ENCODE data around the gene RASA1. TPM values are rescaled to one million over a fixed set of nuclear protein-coding genes. Genes with fewer than 3 reads are reported as not detected.

Gene RASA1
- total and polyA plus RNA-seq, 2 donors = 21.8 to 29.6 TPM

GRCh38 chr5:87246061-87246460, 21.6 kb upstream of the RASA1 start:
- Histone ChIP-seq H3K9me3 (ENCODE audit: control insufficient read depth in 2 of 2, insufficient read depth in 1 of 2, low read length in 1 of 2) (peaks cover 0 to under 1% of the 10 kb centered on the region in 2 donors), H3K27me3 (ENCODE audit: control insufficient read depth in 2 of 2, insufficient read depth in 1 of 2, low read length in 1 of 2) (no peaks in the 10 kb centered on the region), H3K4me3 (ENCODE audit: low read length in 2 of 2) (no peak overlapping the region), H3K27ac (ENCODE audit: low read depth in 1 of 2, low read length in 1 of 2) (no peak overlapping the region), H3K36me3 (ENCODE audit: control insufficient read depth in 2 of 2, insufficient read depth in 2 of 2, low read length in 1 of 2) (no peaks in the 10 kb centered on the region), H3K4me1 (ENCODE audit: control insufficient read depth in 2 of 2, insufficient read depth in 2 of 2, low read length in 2 of 2) (no peaks in the 10 kb centered on the region)
- no peak for DNase-seq (ENCODE audit: low read depth in 6 of 9, low spot score in 9 of 9)

GRCh38 chr5:87252283-87252605, 15.4 kb upstream of the RASA1 start:
- Histone ChIP-seq H3K9me3 (ENCODE audit: control insufficient read depth in 2 of 2, insufficient read depth in 1 of 2, low read length in 1 of 2) (peaks cover 1 to 16% of the 10 kb centered on the region in 2 donors), H3K27me3 (ENCODE audit: control insufficient read depth in 2 of 2, insufficient read depth in 1 of 2, low read length in 1 of 2) (no peaks in the 10 kb centered on the region), H3K4me3 (ENCODE audit: low read length in 2 of 2) (no peak overlapping the region), H3K4me1 (ENCODE audit: control insufficient read depth in 2 of 2, insufficient read depth in 2 of 2, low read length in 2 of 2) (no peaks in the 10 kb centered on the region), H3K27ac (ENCODE audit: low read depth in 1 of 2, low read length in 1 of 2) (no peak overlapping the region), H3K36me3 (ENCODE audit: control insufficient read depth in 2 of 2, insufficient read depth in 2 of 2, low read length in 1 of 2) (no peaks in the 10 kb centered on the region)
- 97% methylated on average over 16 of the region's 16 CpGs for WGBS
- no peak for DNase-seq (ENCODE audit: low read depth in 6 of 9, low spot score in 9 of 9)

- no peak for DNase-seq (ENCODE audit: low read depth in 6 of 9, low spot score in 9 of 9)
- Histone ChIP-seq H3K9me3 (ENCODE audit: control insufficient read depth in 2 of 2, insufficient read depth in 1 of 2, low read length in 1 of 2) (peaks cover 1 to 16% of the 10 kb centered on the region in 2 donors), H3K27me3 (ENCODE audit: control insufficient read depth in 2 of 2, insufficient read depth in 1 of 2, low read length in 1 of 2) (no peaks in the 10 kb centered on the region), H3K27ac (ENCODE audit: low read depth in 1 of 2, low read length in 1 of 2) (no peak overlapping the region), H3K36me3 (ENCODE audit: control insufficient read depth in 2 of 2, insufficient read depth in 2 of 2, low read length in 1 of 2) (no peaks in the 10 kb centered on the region), H3K4me3 (ENCODE audit: low read length in 2 of 2) (no peak overlapping the region), H3K4me1 (ENCODE audit: control insufficient read depth in 2 of 2, insufficient read depth in 2 of 2, low read length in 2 of 2) (no peaks in the 10 kb centered on the region)
- WGBS = 95% methylated on average over 2 of the region's 2 CpGs
Measured at GRCh38 chr5:87254035-87254434, 13.6 kb upstream of the RASA1 start.

DNA sequence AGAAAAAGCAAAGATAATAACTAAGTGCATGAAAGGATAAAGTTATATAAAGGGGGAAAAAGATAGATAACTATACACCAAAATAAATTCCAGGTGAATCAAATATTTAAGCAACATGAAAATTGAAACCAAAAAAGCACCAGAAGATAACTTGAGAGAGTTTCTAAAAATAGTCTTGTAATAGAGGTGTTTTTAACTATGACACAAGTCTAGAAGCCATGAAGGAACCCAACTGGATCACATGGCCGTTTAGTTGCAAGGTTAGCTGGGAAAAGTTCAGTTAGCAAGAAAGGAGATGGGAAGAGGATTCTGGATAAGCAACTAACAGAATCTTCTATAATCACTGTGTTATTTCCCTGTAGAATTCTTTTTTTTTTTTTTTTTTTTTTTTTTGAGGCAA, 9.2 kb upstream of the RASA1 start:
- H3K27ac ChIP-seq (ENCODE audit: low read depth in 1 of 2, low read length in 1 of 2) = no peak overlapping the region
- H3K4me3 ChIP-seq (ENCODE audit: low read length in 2 of 2) = no peak overlapping the region
- H3K4me1 ChIP-seq (ENCODE audit: control insufficient read depth in 2 of 2, insufficient read depth in 2 of 2, low read length in 2 of 2) = no peaks in the 10 kb centered on the region
- no peaks in the 10 kb centered on the region for H3K9me3 ChIP-seq (ENCODE audit: control insufficient read depth in 2 of 2, insufficient read depth in 1 of 2, low read length in 1 of 2)
- H3K36me3 ChIP-seq (ENCODE audit: control insufficient read depth in 2 of 2, insufficient read depth in 2 of 2, low read length in 1 of 2) = no peaks in the 10 kb centered on the region
- no peak for DNase-seq (ENCODE audit: low read depth in 6 of 9, low spot score in 9 of 9)
- no peaks in the 10 kb centered on the region for H3K27me3 ChIP-seq (ENCODE audit: control insufficient read depth in 2 of 2, insufficient read depth in 1 of 2, low read length in 1 of 2)
- WGBS = 90% methylated on average over 1 of the region's 1 CpG

DNA sequence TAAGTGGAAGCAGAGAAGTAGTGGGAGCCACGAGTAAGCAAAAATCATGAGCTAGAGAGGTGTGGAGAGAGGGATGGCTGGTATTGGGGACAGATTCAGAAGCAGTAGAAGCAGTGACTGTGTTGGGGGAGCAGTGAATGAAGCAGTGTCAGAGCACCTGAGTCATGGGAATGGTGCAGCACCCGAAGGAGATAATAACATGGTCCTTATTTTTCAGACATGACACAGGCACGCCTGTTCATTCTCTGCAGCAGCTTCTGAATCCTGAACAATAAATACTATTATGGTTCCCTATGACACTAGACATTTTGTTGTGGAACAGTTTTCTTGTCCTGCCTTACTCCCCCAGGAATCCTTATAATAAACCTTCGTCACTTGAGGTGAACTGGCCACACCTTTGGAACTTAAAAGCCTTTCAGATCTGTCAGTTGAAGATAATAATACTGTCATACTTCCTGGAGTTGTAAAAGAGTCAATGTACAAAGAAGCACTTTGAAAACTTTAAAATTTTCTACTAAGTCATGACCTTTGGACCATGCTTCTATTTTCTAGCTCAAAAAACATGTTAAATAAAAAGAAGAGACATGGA, 7.0 kb upstream of the RASA1 start:
- Histone ChIP-seq H3K4me3 (ENCODE audit: low read length in 2 of 2) (no peak overlapping the region), H3K27ac (ENCODE audit: low read depth in 1 of 2, low read length in 1 of 2) (no peak overlapping the region), H3K36me3 (ENCODE audit: control insufficient read depth in 2 of 2, insufficient read depth in 2 of 2, low read length in 1 of 2) (no peaks in the 10 kb centered on the region), H3K9me3 (ENCODE audit: control insufficient read depth in 2 of 2, insufficient read depth in 1 of 2, low read length in 1 of 2) (no peaks in the 10 kb centered on the region), H3K4me1 (ENCODE audit: control insufficient read depth in 2 of 2, insufficient read depth in 2 of 2, low read length in 2 of 2) (no peaks in the 10 kb centered on the region), H3K27me3 (ENCODE audit: control insufficient read depth in 2 of 2, insufficient read depth in 1 of 2, low read length in 1 of 2) (no peaks in the 10 kb centered on the region)
- DNase-seq (ENCODE audit: low read depth in 6 of 9, low spot score in 9 of 9) = no peak
- 91% methylated on average over 4 of the region's 4 CpGs for WGBS

DNA sequence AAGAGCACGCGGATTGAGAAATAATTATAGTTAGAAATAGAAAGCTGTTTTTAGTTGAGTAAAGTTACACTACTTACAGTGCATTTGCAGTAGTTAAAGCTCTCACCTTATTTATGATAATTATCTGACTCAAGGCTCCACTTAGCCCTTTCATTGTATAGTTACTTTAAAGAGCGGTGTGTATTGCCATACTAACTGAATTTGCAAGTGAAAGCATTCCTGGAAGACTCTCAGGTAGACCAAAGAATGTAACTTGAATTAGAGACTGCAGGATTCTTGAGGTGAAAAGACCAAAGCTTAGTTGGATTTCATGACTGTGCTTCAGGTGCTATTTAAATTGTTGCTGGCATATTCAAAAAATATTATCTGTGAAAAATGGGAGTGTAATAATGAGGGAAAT, 4.2 kb upstream of the RASA1 start:
- Histone ChIP-seq H3K4me1 (ENCODE audit: control insufficient read depth in 2 of 2, insufficient read depth in 2 of 2, low read length in 2 of 2) (peaks cover 0 to 2% of the 10 kb centered on the region in 2 donors), H3K27ac (ENCODE audit: low read depth in 1 of 2, low read length in 1 of 2) (no peak overlapping the region), H3K9me3 (ENCODE audit: control insufficient read depth in 2 of 2, insufficient read depth in 1 of 2, low read length in 1 of 2) (no peaks in the 10 kb centered on the region), H3K27me3 (ENCODE audit: control insufficient read depth in 2 of 2, insufficient read depth in 1 of 2, low read length in 1 of 2) (no peaks in the 10 kb centered on the region), H3K4me3 (ENCODE audit: low read length in 2 of 2) (no peak overlapping the region), H3K36me3 (ENCODE audit: control insufficient read depth in 2 of 2, insufficient read depth in 2 of 2, low read length in 1 of 2) (no peaks in the 10 kb centered on the region)
- 98% methylated on average over 3 of the region's 3 CpGs for WGBS
- DNase-seq (ENCODE audit: low read depth in 6 of 9, low spot score in 9 of 9) = no peak

- H3K9me3 ChIP-seq (ENCODE audit: control insufficient read depth in 2 of 2, insufficient read depth in 1 of 2, low read length in 1 of 2) = no peaks in the 10 kb centered on the region
- H3K27me3 ChIP-seq (ENCODE audit: control insufficient read depth in 2 of 2, insufficient read depth in 1 of 2, low read length in 1 of 2) = no peaks in the 10 kb centered on the region
- peak overlapping the region; percentile 86 to 90 for H3K27ac ChIP-seq (ENCODE audit: low read depth in 1 of 2, low read length in 1 of 2)
- WGBS = 15% methylated on average over 14 of the region's 14 CpGs
- H3K36me3 ChIP-seq (ENCODE audit: control insufficient read depth in 2 of 2, insufficient read depth in 2 of 2, low read length in 1 of 2) = peaks cover 0 to 10% of the 10 kb centered on the region in 2 donors
- peak overlapping the region; percentile 64 to 76 for H3K4me3 ChIP-seq (ENCODE audit: low read length in 2 of 2)
- H3K4me1 ChIP-seq (ENCODE audit: control insufficient read depth in 2 of 2, insufficient read depth in 2 of 2, low read length in 2 of 2) = peaks cover 8% of the 10 kb centered on the region in 2 donors
- DNase-seq (ENCODE audit: low read depth in 6 of 9, low spot score in 9 of 9) = no peak
Measured at GRCh38 chr5:87266914-87267573, 639 bp upstream of the RASA1 start.

DNA sequence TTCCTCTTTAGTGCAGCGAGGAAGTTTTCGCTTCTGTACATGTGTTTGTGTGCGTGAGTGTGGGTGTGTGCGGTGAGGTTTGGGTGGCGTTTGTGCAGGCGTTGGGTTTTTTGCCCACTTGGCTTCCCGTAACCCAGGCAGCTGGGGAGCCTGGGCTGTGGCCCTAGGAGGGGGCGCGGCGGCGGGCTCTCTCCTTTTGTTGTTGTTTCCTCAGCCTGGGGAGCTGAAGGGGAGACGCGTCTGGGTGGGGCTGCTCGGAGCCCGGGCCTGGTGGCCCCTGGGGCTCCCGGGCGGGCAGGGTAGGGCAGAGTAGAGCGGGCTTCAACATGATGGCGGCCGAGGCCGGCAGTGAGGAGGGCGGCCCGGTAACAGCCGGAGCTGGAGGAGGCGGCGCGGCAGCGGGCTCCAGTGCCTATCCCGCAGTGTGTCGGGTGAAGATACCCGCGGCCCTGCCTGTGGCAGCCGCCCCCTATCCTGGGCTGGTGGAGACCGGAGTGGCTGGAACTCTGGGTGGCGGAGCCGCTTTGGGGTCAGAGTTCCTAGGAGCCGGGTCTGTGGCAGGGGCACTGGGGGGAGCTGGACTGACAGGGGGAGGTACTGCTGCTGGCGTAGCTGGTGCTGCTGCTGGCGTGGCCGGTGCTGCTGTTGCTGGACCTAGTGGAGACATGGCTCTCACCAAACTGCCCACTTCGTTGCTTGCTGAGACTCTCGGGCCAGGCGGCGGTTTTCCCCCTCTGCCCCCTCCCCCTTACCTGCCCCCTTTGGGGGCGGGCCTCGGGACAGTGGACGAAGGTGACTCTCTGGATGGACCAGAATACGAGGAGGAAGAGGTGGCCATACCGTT, 665 bp downstream of the RASA1 start:
- Histone ChIP-seq H3K4me3 (ENCODE audit: low read length in 2 of 2) (peak overlapping the region; percentile 64 to 76), H3K27me3 (ENCODE audit: control insufficient read depth in 2 of 2, insufficient read depth in 1 of 2, low read length in 1 of 2) (no peaks in the 10 kb centered on the region), H3K36me3 (ENCODE audit: control insufficient read depth in 2 of 2, insufficient read depth in 2 of 2, low read length in 1 of 2) (peaks cover 0 to 10% of the 10 kb centered on the region in 2 donors), H3K4me1 (ENCODE audit: control insufficient read depth in 2 of 2, insufficient read depth in 2 of 2, low read length in 2 of 2) (peaks cover 8% of the 10 kb centered on the region in 2 donors), H3K9me3 (ENCODE audit: control insufficient read depth in 2 of 2, insufficient read depth in 1 of 2, low read length in 1 of 2) (no peaks in the 10 kb centered on the region), H3K27ac (ENCODE audit: low read depth in 1 of 2, low read length in 1 of 2) (peak overlapping the region; percentile 86 to 90)
- under 1% methylated on average over 49 of the region's 49 CpGs for WGBS
- peak in 6 of 9 donors; percentile 14 to 82 (median 75) for DNase-seq (ENCODE audit: low read depth in 6 of 9, low spot score in 9 of 9)

DNA sequence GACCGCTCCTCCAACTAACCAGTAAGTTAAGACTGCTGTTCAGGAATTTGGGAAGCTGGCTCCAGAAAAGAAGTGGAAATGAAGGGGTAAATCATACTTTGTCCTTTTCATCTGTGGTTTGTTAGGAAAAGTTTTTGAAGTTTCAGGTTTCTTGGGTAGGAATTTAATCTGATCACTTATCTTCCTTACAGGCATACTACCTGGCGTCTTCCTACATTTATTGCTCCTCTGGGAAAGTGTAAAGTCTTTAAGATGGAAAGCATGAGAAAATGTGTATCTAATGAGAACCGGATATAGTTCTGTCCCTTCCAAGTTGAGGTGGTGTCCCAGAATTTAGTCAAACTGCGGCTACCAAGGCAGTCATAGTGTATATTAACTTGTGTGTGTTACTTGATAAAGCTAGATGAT, 1.3 kb downstream of the RASA1 start:
- DNase-seq (ENCODE audit: low read depth in 6 of 9, low spot score in 9 of 9) = peak in 2 of 9 donors; percentile 9 to 22
- WGBS = 26% methylated on average over 4 of the region's 4 CpGs
- Histone ChIP-seq H3K27me3 (ENCODE audit: control insufficient read depth in 2 of 2, insufficient read depth in 1 of 2, low read length in 1 of 2) (no peaks in the 10 kb centered on the region), H3K27ac (ENCODE audit: low read depth in 1 of 2, low read length in 1 of 2) (no peak overlapping the region), H3K9me3 (ENCODE audit: control insufficient read depth in 2 of 2, insufficient read depth in 1 of 2, low read length in 1 of 2) (no peaks in the 10 kb centered on the region), H3K36me3 (ENCODE audit: control insufficient read depth in 2 of 2, insufficient read depth in 2 of 2, low read length in 1 of 2) (peaks cover 0 to 10% of the 10 kb centered on the region in 2 donors), H3K4me3 (ENCODE audit: low read length in 2 of 2) (peak overlapping the region; percentile 64 to 76), H3K4me1 (ENCODE audit: control insufficient read depth in 2 of 2, insufficient read depth in 2 of 2, low read length in 2 of 2) (peaks cover 8 to 10% of the 10 kb centered on the region in 2 donors)

Data from thymus (tissue), 11 donors.